DOHH2 (cell line): ENCODE data around the gene AFG1L.

Experiments
- H3F3A ChIP-seq: fragments of 200-600 bp; sonication (generic), shearing (Covaris generic); 2 replicates; pipeline ENCODE4 v1.6.0; 2016; ENCODE audit warnings: antibody characterized with exemption, mild to moderate bottlenecking; ENCODE audit not compliant: control insufficient read depth, insufficient read depth
- H3K27ac ChIP-seq: fragments of 200-600 bp; sonication (generic); 2 replicates; pipeline ENCODE4 v1.5.1; 2014; ENCODE audit warnings: low read depth, mild to moderate bottlenecking, low read length, moderate library complexity
- H3K27me3 ChIP-seq: fragments of 200-600 bp; sonication (generic); 2 replicates; pipeline ENCODE4 v1.6.1; 2014; ENCODE audit warnings: mild to moderate bottlenecking, low read length, mixed read lengths; ENCODE audit not compliant: control insufficient read depth
- H3K36me3 ChIP-seq: fragments of 200-600 bp; sonication (generic); 2 replicates; pipeline ENCODE4 v1.6.1; 2014; ENCODE audit warnings: mild to moderate bottlenecking, low read length, moderate library complexity, mixed read lengths; ENCODE audit not compliant: control insufficient read depth
- H3K4me1 ChIP-seq: fragments of 200-600 bp; sonication (generic); 2 replicates; pipeline ENCODE4 v1.6.1; 2014; ENCODE audit warnings: mild to moderate bottlenecking, low read length, mixed read lengths; ENCODE audit not compliant: control insufficient read depth
- H3K4me2 ChIP-seq: fragments of 200-600 bp; sonication (generic); 2 replicates; pipeline ENCODE4 v1.6.0; 2014; ENCODE audit warnings: mild to moderate bottlenecking, low read length, moderate library complexity
- H3K4me3 ChIP-seq: fragments of 200-600 bp; sonication (generic); 2 replicates; pipeline ENCODE4 v1.5.1; 2014; ENCODE audit warnings: mild to moderate bottlenecking, low read length, mixed read lengths
- H3K79me2 ChIP-seq: fragments of 200-600 bp; sonication (generic); 2 replicates; pipeline ENCODE4 v1.6.1; 2014; ENCODE audit warnings: mild to moderate bottlenecking, low read length, mixed read lengths; ENCODE audit not compliant: control insufficient read depth
- H3K9me2 ChIP-seq: fragments of 200-600 bp; sonication (generic); replicated peaks from 2 replicates; pipeline ENCODE4 v1.6.1; 2014; ENCODE audit warnings: mild to moderate bottlenecking, low read length, mixed read lengths; ENCODE audit not compliant: control insufficient read depth
- H3K9me3 ChIP-seq: fragments of 200-600 bp; sonication (generic); 2 replicates; pipeline ENCODE4 v1.6.1; 2014; ENCODE audit warnings: antibody characterized with exemption, low read length, mixed read lengths; ENCODE audit not compliant: control insufficient read depth, insufficient read depth
- H4K20me1 ChIP-seq: fragments of 200-600 bp; sonication (generic); 2 replicates; pipeline ENCODE4 v1.6.0; 2014; ENCODE audit warnings: low read depth, mild to moderate bottlenecking, antibody characterized with exemption, low read length, moderate library complexity; ENCODE audit not compliant: control insufficient read depth, insufficient read depth
- CTCF ChIP-seq: fragments of 200-600 bp; sonication (generic); IDR thresholded peaks from one replicate; pipeline ENCODE4 v1.5.1; 2014; ENCODE audit warnings: antibody characterized with exemption, mild to moderate bottlenecking, low read depth, low read length; ENCODE audit not compliant: poor library complexity, severe bottlenecking
- EZH2phosphoT487 ChIP-seq: fragments of 200-600 bp; sonication (generic); IDR thresholded peaks from 2 replicates; pipeline ENCODE4 v1.6.1; 2017; ENCODE audit warnings: borderline replicate concordance, mild to moderate bottlenecking, antibody characterized with exemption, low read length, moderate library complexity, mixed read lengths

Gene AFG1L

GRCh38 chr6:108550256-108550655 is 255.4 kb downstream of the AFG1L start:
- Histone ChIP-seq H3K9me2 (no peaks in the 10 kb centered on the region), H3K9me3 (no peaks in the 10 kb centered on the region), H4K20me1 (no peaks in the 10 kb centered on the region), H3K27me3 (no peaks in the 10 kb centered on the region), H3F3A (no peaks in the 10 kb centered on the region), H3K79me2 (no peaks in the 10 kb centered on the region), H3K4me1 (peaks cover 11% of the 10 kb centered on the region), H3K36me3 (no peaks in the 10 kb centered on the region), H3K4me3 (no peak overlapping the region), H3K27ac (no peak overlapping the region), H3K4me2 (no peak overlapping the region)
- TF ChIP-seq EZH2phosphoT487 (no peak), CTCF (no peak)

GRCh38 chr6:108555399-108556052 is 260.7 kb downstream of the AFG1L start:
- Histone ChIP-seq H3K4me1 (peaks cover 20% of the 10 kb centered on the region), H3K27me3 (no peaks in the 10 kb centered on the region), H3F3A (peaks cover 7% of the 10 kb centered on the region; the same call in 1 of the 2 replicates), H3K4me3 (no peak overlapping the region), H3K36me3 (no peaks in the 10 kb centered on the region; the same call in 1 of the 2 replicates), H3K27ac (no peak overlapping the region), H3K79me2 (peaks cover 5% of the 10 kb centered on the region), H4K20me1 (no peaks in the 10 kb centered on the region), H3K9me3 (no peaks in the 10 kb centered on the region), H3K9me2 (no peaks in the 10 kb centered on the region), H3K4me2 (no peak overlapping the region)
- TF ChIP-seq CTCF = no peak
- TF ChIP-seq EZH2phosphoT487 = no peak

GRCh38 chr6:108556250-108556649 is 261.4 kb downstream of the AFG1L start:
- Histone ChIP-seq H3K36me3 (no peaks in the 10 kb centered on the region; the same call in 1 of the 2 replicates), H4K20me1 (no peaks in the 10 kb centered on the region), H3K9me3 (no peaks in the 10 kb centered on the region), H3K4me2 (no peak overlapping the region), H3K4me3 (no peak overlapping the region), H3K79me2 (peaks cover 5% of the 10 kb centered on the region), H3F3A (peaks cover 7% of the 10 kb centered on the region; the same call in 1 of the 2 replicates), H3K27me3 (no peaks in the 10 kb centered on the region), H3K27ac (no peak overlapping the region), H3K9me2 (no peaks in the 10 kb centered on the region), H3K4me1 (peaks cover 20% of the 10 kb centered on the region)
- TF ChIP-seq CTCF (no peak), EZH2phosphoT487 (no peak)
